ENCODE data around the gene CPXM2. TPM values are rescaled to one million over a fixed set of nuclear protein-coding genes. Genes with fewer than 3 reads are reported as not detected.

Gene CPXM2
- total RNA-seq, 1 experiment from 2014 or later: 0.12 TPM

- ChIA-PET POLR2A (no interaction called here), RAD21 (ENCODE audit: low non-redundant PET in 1 of 2, low total read pairs in 2 of 2, uncharacterized antibody in 2 of 2, unreplicated experiment in 2 of 2) (no interaction called here), CTCF (interaction anchor here (1.6 kb wide), 1 partner anchor 33 kb away, joined by 4 read pairs; no protein-coding TSS in a partner anchor)
- Histone ChIP-seq H3K4me3 (replicated peaks in 1 of 2; ENCODE audit: low read depth in 1 of 2, low read length in 2 of 2) (no peak overlapping the region), H3K27ac (ENCODE audit: low read depth, low read length) (no peak overlapping the region), H3K36me3 (ENCODE audit: control insufficient read depth in 1 of 2, insufficient read depth in 2 of 2, low read length in 2 of 2) (no peaks in the 10 kb centered on the region), H3K9ac (ENCODE audit: low read length) (no peak overlapping the region), H3K4me2 (ENCODE audit: low read length) (no peak overlapping the region), H2AFZ (ENCODE audit: low read depth, low read length, poor library complexity, severe bottlenecking) (no peak overlapping the region), H3K27me3 (ENCODE audit: insufficient read depth, low read length) (peaks cover 88% of the 10 kb centered on the region), H3K4me1 (ENCODE audit: control insufficient read depth in 1 of 2, insufficient read depth in 2 of 2, low read length in 2 of 2) (no peaks in the 10 kb centered on the region), H3K79me2 (ENCODE audit: insufficient read depth, low read length) (no peaks in the 10 kb centered on the region), H3K9me3 (ENCODE audit: control insufficient read depth in 1 of 2, insufficient read depth in 1 of 2, low read depth in 1 of 2, low read length in 2 of 2) (no peaks in the 10 kb centered on the region), H4K20me1 (ENCODE audit: insufficient read depth) (no peaks in the 10 kb centered on the region), H3K9me2 (ENCODE audit: insufficient read depth) (no peaks in the 10 kb centered on the region)
- TF ChIP-seq POLR2AphosphoS5 (IDR thresholded peaks at IDR 0.05; ENCODE audit: low read depth, low read length) (no peak), SIN3A (IDR thresholded peaks at IDR 0.05; ENCODE audit: low read depth) (no peak), EZH2 (IDR thresholded peaks at IDR 0.05) (no peak), CBX3 (IDR thresholded peaks at IDR 0.05; ENCODE audit: low read depth) (no peak), TCF7L2 (IDR thresholded peaks at IDR 0.05; ENCODE audit: borderline replicate concordance, extremely low read depth, insufficient read depth, insufficient read length) (no peak), ELF1 (IDR thresholded peaks at IDR 0.05; ENCODE audit: borderline replicate concordance, low read depth) (no peak), ZNF274 (IDR thresholded peaks at IDR 0.05; ENCODE audit: low read depth, low read length) (no peak), ZFX (IDR thresholded peaks at IDR 0.05) (no peak)
- no peak for DNase-seq (ENCODE audit: low read depth, low spot score)
- no TSS peak for BruUV-seq (replicated peaks)
- intact Hi-C loops (cut with micrococcal nuclease): no loop called here
- ATAC-seq: no peak
Measured at GRCh38 chr10:123720536-123720935, 171.1 kb downstream of the CPXM2 start.

DNA sequence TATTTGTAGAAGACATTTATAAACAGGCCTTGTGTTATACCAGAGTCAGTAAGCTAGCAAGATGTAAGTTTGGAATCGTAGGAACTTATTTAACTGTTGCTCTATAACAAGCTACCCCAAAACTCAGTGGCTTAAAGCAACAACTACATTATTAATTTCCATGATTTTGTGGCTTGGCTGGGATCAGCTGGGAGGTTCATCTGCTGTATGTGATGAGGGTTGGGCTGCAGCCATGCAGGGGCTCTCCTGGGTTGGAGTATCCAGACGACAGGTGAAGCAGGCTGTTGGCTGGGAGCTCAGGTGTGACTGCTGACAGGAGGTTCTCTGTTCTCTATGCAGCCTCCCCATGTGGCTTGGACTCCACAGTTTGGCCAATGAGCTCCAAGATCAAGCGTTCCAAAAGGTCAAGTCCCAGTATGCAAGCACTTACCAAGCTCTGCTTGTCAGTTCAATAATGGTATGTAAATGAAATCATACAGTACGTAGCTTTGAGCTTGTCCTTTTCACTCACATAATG is 173.0 kb downstream of the CPXM2 start:
- no peaks in the 10 kb centered on the region for H3K9me3 ChIP-seq (ENCODE audit: control insufficient read depth in 1 of 2, insufficient read depth in 1 of 2, low read depth in 1 of 2, low read length in 2 of 2)
- no peaks in the 10 kb centered on the region for H3K4me1 ChIP-seq (ENCODE audit: control insufficient read depth in 1 of 2, insufficient read depth in 2 of 2, low read length in 2 of 2)
- ATAC-seq: no peak
- H3K4me2 ChIP-seq (ENCODE audit: low read length): no peak overlapping the region
- H3K27ac ChIP-seq (ENCODE audit: low read depth, low read length): no peak overlapping the region
- intact Hi-C loops (cut with micrococcal nuclease): no loop called here
- no peaks in the 10 kb centered on the region for H4K20me1 ChIP-seq (ENCODE audit: insufficient read depth)
- RAD21 ChIA-PET (ENCODE audit: low non-redundant PET in 1 of 2, low total read pairs in 2 of 2, uncharacterized antibody in 2 of 2, unreplicated experiment in 2 of 2): no interaction called here
- POLR2A ChIA-PET: no interaction called here
- no peak overlapping the region for H2AFZ ChIP-seq (ENCODE audit: low read depth, low read length, poor library complexity, severe bottlenecking)
- no peak for DNase-seq (ENCODE audit: low read depth, low spot score)
- H3K4me3 ChIP-seq (replicated peaks in 1 of 2; ENCODE audit: low read depth in 1 of 2, low read length in 2 of 2): no peak overlapping the region
- H3K9me2 ChIP-seq (ENCODE audit: insufficient read depth): no peaks in the 10 kb centered on the region
- no peaks in the 10 kb centered on the region for H3K79me2 ChIP-seq (ENCODE audit: insufficient read depth, low read length)
- no peak for TF ChIP-seq CTCF (IDR thresholded peaks at IDR 0.05 in 2 of 3, conservative IDR thresholded peaks at IDR 0.05 in 1 of 3; ENCODE audit: borderline replicate concordance in 1 of 3, insufficient read depth in 1 of 3, low read depth in 2 of 3, low read length in 2 of 3)
- TF ChIP-seq, protein P1, sequence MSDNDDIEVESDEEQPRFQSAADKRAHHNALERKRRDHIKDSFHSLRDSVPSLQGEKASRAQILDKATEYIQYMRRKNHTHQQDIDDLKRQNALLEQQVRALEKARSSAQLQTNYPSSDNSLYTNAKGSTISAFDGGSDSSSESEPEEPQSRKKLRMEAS (IDR thresholded peaks at IDR 0.05): no peak
- TF ChIP-seq ELF1 (IDR thresholded peaks at IDR 0.05; ENCODE audit: borderline replicate concordance, low read depth): no peak
- no peak for TF ChIP-seq ZNF274 (IDR thresholded peaks at IDR 0.05; ENCODE audit: low read depth, low read length)
- no peak for TF ChIP-seq ATF3 (IDR thresholded peaks at IDR 0.05)
- TF ChIP-seq ZBTB33 (IDR thresholded peaks at IDR 0.05; ENCODE audit: extremely low read depth, insufficient replicate concordance, low read length): no peak
- TF ChIP-seq POLR2A (IDR thresholded peaks at IDR 0.05; ENCODE audit: borderline replicate concordance, extremely low read depth, insufficient read depth, insufficient read length): no peak
- TF ChIP-seq EGR1 (IDR thresholded peaks at IDR 0.05; ENCODE audit: low read depth): no peak
- TF ChIP-seq CBX3 (IDR thresholded peaks at IDR 0.05; ENCODE audit: low read depth): no peak
- TF ChIP-seq POLR2AphosphoS5 (IDR thresholded peaks at IDR 0.05; ENCODE audit: low read depth, low read length): no peak
- H3K27me3 ChIP-seq (ENCODE audit: insufficient read depth, low read length): peaks cover 88% of the 10 kb centered on the region
- H3K9ac ChIP-seq (ENCODE audit: low read length): no peak overlapping the region
- no peaks in the 10 kb centered on the region for H3K36me3 ChIP-seq (ENCODE audit: control insufficient read depth in 1 of 2, insufficient read depth in 2 of 2, low read length in 2 of 2)
- BruUV-seq (replicated peaks): no TSS peak
- CTCF ChIA-PET: no interaction called here

All from HCT116 (cell line).